ENCODE measurements around the gene CBX8. TPM values are rescaled to one million over a fixed set of nuclear protein-coding genes. Genes with fewer than 3 reads are reported as not detected.

Gene CBX8
- total and polyA plus RNA-seq, 2 of the 13 experiments (the other 11 are each of a cell fraction or from before 2014, with no cell fraction given) = 0.34 to 12.6 TPM

DNA sequence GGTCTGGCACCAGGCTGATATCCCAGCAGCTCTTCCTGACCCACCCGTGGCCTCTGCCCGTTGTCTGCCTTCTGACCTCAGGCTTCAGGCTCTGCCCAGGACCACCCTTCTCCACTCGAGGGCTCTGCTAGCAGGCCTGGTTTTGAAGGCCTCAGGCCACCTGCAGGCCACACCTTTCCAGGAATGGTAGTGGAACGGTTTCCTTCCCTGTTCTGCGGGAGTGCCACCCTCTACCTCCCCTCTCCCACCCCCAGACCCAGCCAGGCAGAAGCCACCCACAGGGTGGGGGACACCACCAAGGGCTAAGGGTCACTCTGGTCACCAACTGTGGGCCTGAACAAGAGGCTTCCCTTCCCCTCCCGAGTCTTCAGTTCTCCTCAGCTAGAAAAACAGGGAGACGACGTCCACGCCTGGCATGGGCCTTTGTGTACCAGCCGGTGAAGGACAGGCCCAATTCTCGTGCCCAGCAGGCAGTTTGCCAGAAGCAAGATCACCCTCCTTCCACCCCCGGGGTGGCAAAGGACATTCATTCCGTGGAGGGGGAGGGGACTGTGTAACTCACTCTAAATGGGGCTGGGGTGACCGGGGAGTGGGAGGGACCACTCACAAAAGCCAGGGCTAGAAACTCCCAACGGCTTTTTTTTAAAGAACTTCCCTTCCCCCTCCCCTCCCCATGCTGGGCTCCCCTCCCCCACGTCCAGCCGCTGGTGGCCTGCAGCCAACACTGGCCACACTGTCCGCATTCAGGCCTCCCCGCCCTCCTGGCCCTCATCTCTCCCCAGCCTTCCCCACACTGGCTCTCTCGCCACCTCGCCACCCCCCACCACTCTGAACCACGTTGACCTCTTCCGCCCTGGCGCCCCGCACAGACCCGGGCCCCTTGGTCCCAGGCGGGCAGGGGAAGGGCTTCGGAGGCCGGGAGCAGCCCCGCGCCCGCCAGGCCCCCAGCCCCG is 34.7 kb upstream of the CBX8 start (continued):
- TF ChIP-seq GABPA (IDR thresholded peaks at IDR 0.05; ENCODE audit: low read depth, low read length) (no peak), GABPA (CRISPR knock-in tag; IDR thresholded peaks at IDR 0.05; ENCODE audit: low read depth) (no peak), HNRNPUL1 (IDR thresholded peaks at IDR 0.05; ENCODE audit: low read depth, low read length) (no peak), ZNF292 (CRISPR knock-in tag; IDR thresholded peaks at IDR 0.05; ENCODE audit: borderline replicate concordance, low read depth) (no peak), ZFP37 (CRISPR knock-in tag; IDR thresholded peaks at IDR 0.05; ENCODE audit: borderline replicate concordance) (0 out of 2 replicates have a peak, but pooled peaks have one; percentile 26), REL (CRISPR knock-in tag; conservative IDR thresholded peaks at IDR 0.05) (peak; percentile 48; the same call in 1 of the 2 replicates), PHF5A (CRISPR knock-in tag; IDR thresholded peaks at IDR 0.05; ENCODE audit: low read depth, unreplicated experiment) (no peak), ZKSCAN8 (CRISPR knock-in tag; IDR thresholded peaks at IDR 0.05; ENCODE audit: borderline replicate concordance) (0 out of 2 replicates have a peak, but pooled peaks have one; percentile 30)
- TF ChIP-seq, protein P1, sequence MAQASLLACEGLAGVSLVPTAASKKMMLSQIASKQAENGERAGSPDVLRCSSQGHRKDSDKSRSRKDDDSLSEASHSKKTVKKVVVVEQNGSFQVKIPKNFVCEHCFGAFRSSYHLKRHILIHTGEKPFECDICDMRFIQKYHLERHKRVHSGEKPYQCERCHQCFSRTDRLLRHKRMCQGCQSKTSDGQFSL (CRISPR knock-in tag; IDR thresholded peaks at IDR 0.05) = peak; percentile 67; the same call in 1 of the 2 replicates
- TF ChIP-seq, protein P2, sequence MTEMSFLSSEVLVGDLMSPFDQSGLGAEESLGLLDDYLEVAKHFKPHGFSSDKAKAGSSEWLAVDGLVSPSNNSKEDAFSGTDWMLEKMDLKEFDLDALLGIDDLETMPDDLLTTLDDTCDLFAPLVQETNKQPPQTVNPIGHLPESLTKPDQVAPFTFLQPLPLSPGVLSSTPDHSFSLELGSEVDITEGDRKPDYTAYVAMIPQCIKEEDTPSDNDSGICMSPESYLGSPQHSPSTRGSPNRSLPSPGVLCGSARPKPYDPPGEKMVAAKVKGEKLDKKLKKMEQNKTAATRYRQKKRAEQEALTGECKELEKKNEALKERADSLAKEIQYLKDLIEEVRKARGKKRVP (CRISPR knock-in tag; IDR thresholded peaks at IDR 0.05) = 0 out of 4 replicates have a peak, but pooled peaks of 1 of the 2 experiments have one; percentile 35
- TF ChIP-seq, protein P3, sequence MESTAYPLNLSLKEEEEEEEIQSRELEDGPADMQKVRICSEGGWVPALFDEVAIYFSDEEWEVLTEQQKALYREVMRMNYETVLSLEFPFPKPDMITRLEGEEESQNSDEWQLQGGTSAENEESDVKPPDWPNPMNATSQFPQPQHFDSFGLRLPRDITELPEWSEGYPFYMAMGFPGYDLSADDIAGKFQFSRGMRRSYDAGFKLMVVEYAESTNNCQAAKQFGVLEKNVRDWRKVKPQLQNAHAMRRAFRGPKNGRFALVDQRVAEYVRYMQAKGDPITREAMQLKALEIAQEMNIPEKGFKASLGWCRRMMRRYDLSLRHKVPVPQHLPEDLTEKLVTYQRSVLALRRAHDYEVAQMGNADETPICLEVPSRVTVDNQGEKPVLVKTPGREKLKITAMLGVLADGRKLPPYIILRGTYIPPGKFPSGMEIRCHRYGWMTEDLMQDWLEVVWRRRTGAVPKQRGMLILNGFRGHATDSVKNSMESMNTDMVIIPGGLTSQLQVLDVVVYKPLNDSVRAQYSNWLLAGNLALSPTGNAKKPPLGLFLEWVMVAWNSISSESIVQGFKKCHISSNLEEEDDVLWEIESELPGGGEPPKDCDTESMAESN (CRISPR knock-in tag; conservative IDR thresholded peaks at IDR 0.05) = peak; percentile 46; the same call in 1 of the 2 replicates
- TF ChIP-seq, protein P4, sequence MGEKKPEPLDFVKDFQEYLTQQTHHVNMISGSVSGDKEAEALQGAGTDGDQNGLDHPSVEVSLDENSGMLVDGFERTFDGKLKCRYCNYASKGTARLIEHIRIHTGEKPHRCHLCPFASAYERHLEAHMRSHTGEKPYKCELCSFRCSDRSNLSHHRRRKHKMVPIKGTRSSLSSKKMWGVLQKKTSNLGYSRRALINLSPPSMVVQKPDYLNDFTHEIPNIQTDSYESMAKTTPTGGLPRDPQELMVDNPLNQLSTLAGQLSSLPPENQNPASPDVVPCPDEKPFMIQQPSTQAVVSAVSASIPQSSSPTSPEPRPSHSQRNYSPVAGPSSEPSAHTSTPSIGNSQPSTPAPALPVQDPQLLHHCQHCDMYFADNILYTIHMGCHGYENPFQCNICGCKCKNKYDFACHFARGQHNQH (CRISPR knock-in tag; IDR thresholded peaks at IDR 0.05) = 0 out of 2 replicates have a peak, but pooled peaks have one; percentile 64
- TF ChIP-seq, protein P5, sequence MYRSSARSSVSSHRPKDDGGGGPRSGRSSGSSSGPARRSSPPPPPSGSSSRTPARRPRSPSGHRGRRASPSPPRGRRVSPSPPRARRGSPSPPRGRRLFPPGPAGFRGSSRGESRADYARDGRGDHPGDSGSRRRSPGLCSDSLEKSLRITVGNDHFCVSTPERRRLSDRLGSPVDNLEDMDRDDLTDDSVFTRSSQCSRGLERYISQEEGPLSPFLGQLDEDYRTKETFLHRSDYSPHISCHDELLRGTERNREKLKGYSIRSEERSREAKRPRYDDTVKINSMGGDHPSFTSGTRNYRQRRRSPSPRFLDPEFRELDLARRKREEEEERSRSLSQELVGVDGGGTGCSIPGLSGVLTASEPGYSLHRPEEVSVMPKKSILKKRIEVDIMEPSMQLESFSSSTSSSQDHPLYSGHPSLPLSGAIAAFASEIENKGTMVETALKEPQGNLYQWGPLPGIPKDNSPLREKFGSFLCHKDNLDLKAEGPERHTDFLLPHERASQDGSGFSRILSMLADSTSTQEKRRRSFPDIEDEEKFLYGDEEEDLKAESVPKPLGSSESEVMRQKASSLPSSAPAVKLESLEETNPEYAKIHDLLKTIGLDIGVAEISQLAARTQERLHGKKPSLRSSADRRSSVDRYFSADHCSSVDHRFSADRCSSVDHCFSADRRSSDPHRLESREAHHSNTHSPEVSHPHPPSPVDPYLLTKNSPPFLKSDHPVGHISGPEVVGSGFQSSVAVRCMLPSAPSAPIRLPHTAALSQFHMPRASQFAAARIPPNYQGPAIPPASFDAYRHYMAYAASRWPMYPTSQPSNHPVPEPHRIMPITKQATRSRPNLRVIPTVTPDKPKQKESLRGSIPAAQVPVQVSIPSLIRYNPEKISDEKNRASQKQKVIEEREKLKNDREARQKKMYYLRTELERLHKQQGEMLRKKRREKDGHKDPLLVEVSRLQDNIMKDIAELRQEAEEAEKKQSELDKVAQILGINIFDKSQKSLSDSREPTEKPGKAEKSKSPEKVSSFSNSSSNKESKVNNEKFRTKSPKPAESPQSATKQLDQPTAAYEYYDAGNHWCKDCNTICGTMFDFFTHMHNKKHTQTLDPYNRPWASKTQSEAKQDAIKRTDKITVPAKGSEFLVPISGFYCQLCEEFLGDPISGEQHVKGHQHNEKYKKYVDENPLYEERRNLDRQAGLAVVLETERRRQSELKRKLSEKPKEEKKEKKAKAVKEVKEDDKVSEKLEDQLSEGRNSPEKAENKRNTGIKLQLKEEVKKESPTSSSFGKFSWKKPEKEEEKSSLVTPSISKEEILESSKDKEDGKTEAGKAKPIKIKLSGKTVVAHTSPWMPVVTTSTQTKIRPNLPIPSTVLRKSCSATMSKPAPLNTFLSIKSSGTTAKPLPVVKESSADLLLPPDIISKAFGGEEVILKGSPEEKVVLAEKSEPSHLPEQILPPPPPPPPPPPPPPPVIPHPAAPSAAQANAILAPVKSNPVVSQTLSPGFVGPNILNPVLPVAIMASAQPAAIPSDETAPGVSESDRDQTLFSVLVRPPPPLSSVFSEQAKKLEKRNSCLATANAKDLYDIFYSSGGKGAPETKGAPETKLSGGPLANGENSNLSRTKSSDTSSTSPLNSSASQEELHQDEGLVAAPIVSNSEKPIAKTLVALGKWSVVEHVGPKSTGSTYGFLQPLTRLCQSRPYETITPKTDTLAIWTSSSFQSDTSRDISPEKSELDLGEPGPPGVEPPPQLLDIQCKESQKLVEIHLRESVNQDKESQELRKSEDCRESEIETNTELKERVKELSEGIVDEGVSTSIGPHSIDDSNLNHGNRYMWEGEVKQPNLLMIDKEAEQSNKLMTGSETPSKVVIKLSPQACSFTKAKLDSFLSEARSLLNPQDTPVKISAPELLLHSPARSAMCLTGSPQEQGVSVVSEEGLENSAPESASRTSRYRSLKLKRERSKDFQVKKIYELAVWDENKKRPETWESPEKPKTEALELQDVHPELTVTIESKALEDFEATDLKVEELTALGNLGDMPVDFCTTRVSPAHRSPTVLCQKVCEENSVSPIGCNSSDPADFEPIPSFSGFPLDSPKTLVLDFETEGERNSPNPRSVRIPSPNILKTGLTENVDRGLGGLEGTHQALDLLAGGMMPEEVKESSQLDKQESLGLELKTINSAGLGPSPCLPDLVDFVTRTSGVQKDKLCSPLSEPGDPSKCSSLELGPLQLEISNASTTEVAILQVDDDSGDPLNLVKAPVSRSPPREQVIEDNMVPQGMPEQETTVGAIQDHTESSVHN (CRISPR knock-in tag; IDR thresholded peaks at IDR 0.05) = 0 out of 2 replicates have a peak, but pooled peaks have one; percentile 25

Data from HepG2 (cell line).